ENCODE data around the gene SLIT3.
"Not testable (repeated sequence)": the region's sequence is repeated elsewhere in the genome, so short reads cannot be mapped to it uniquely, and the experiment has no call there.

The SLIT3 gene

DNA sequence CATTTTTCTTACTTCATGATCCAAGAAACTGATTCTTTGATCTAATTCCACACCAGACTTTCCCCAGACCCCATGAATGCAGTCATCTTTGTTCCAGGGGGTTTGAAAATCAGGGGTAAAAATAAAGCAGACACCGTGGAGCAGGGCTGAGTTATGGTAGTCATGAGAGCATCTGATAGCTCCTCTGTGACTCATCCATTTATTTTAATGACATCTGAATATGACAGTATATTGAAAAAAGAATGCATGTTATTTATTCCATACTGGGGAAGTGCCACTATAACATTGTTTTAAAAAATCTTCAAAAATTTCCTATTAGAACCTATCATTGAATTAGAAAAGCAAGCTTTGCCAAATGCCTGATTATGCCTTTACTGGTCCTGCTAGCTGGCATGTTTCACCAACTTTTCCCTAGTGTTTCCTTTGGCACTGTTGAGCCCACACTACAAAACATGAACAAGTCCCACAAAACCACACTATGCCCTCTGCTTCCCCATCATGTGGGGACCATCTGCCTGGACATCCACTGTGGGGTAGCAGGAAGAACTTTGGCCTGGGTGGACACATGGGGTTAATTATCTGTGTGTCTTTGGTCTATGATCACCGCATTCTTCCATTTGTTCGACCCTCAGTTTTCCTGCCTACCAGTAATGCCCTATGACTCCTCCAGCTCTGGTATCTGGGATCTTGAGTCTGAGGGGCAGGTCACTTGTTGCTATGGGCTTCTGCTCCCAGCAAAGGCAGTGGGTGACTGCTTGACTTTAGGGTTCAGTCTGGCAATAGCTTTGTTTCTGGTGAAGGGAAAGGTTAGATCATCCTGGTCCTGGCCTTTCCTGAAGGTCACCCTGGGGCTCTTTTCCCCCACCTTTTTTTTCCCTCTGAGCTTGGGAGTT lies 639.1 kb downstream of the SLIT3 start:
- DNase-seq, result no peak

DNA sequence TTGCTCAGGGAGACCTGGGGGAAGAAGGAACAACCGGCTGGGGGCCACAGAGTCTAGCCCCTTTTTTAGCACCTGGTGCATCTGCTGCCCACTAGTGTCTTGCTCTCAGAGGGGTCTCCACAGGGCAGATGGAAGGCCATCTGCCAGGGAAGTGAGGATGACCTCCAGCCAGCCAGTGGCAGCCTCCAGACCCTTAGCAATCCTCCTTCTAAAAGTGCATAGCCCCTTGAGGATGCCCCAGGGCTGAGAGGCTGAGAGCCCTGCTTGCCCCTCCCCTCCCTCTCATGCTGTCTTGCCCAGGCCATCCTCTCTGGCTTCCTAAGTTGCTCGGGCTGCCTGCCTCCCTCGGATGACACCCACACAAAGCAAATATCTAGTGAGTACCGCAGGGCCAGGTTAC lies 640.2 kb downstream of the SLIT3 start:
- DNase-seq, result no peak

DNA sequence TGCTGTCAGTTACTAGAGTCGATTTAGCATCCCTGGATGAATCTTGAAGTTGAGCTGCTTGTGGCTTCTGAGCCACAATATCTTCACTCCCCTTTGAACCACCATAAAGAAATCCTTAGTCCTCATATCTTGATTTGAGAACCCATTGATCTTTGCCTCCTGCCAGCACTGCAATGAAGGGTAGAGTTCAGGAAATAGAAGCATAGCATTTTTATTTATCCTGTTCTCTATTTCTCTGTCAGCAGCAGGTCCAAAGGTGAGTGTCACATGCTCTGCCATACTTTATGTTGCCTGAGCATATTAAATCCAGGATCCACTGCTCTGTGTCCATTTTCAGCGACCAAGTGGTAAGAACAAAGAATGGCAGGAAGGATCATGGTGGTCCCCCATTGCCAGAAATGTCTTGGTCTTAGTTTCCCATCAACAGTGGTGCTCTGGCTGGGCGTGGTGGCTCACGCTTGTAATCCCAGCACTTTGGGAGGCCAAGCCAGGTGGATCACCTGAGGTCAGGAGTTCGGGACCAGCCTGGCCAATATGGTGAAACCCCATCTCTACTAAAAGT lies 641.6 kb downstream of the SLIT3 start:
- DNase-seq, result no peak

DNA sequence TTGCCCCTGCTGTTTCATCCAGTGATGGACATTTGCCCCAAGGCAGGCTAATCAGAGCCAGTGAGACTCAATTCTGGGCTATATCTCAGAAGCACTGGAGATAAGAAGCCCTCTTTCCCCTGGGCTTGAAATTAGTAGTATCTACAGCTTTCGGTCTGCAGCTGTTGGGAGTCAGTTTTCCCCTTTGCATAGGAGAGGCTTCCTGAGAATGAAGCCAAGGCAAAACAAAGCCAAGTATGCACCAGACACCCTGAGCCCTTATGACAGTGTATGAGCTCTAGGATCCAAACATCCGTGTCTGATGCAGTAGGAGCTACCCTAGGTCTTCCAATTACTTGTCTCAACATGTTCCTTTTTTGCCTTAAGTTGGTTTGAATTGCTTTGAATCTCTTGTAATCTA lies 642.5 kb downstream of the SLIT3 start:
- no peak for DNase-seq

DNA sequence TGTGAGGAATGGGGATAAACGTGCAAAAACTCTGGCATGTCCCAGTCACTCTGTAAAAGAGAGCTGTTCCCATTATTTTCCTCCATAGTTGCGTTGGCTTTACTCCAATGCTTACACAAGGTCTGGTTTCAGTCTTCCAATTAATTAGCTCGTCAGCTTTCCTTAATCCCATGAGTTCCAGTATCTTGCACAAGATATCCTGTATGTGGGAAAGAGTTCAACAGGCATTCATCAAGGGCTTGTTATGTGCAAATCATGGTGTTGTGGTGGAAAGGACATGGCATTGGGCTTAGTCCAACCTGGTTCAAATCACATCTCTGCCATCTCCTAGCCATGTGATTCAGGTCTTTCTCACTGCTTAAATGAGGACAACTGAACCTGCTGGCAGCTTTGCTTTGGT lies 644.3 kb downstream of the SLIT3 start:
- no peak for DNase-seq

DNA sequence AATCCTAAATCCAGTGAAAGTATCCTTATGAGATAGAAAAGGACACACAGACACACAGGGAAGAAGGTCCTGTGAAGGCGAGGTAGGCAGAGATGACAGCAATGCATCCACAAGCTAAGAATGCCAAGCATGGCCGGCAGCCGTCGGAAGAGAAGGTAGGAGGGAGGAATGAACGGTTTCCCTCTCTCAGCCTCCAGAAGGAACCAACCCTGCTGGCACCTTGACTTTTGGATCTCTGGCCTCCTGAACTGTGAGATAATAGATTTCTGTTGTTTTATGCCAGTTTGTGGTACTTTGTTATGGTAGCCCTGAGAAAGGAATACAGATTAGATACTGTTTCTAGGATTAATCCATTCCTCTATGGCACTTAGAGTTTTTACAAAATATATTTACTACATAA lies 645.6 kb downstream of the SLIT3 start:
- no peak for DNase-seq

DNA sequence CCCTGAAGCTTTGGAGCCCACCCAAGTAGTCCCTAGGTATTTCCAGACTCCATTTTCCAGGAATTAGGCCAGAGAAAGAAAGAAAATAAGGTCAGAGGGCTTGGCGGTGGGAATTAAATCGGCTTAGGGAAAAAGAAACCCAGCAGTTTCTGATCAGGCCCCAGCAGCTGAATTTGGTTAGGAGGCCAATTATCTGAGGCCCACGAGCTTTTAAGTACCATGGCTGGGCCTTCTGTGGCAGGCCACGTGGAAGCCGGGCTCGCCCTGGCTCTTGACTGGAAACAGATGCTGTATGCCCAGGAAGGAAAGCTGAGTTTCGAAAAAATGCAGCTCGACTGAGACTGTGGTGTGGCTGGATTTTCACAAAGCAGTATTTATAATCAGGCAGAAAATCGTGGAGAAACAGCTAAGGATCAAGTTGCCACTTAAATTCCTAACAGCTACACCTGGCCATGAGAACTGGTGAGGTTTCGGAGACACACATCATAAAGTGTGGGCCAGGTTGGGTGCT lies 646.7 kb downstream of the SLIT3 start:
- DNase-seq, result no peak

DNA sequence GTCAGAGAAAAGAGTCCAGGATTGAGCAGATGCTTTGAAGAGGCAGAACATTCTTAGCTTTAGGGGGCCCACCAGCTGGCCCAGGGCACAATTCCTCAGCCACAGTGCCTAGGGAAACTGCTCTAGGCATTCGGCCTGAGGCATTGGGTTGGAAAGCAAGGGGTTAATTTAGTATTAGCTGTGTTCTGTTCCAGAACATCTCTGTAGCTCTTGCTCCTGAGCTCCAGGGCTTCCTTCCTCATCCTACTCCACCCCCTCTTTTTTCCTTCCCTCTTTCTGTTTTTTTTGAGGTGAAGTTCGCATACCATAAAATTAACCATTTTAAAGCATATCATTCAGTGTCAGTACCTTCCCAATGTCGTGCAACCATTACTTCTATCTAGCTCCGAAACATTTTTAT lies 647.3 kb downstream of the SLIT3 start:
- DNase-seq, result peak; percentile 11 to 21

DNA sequence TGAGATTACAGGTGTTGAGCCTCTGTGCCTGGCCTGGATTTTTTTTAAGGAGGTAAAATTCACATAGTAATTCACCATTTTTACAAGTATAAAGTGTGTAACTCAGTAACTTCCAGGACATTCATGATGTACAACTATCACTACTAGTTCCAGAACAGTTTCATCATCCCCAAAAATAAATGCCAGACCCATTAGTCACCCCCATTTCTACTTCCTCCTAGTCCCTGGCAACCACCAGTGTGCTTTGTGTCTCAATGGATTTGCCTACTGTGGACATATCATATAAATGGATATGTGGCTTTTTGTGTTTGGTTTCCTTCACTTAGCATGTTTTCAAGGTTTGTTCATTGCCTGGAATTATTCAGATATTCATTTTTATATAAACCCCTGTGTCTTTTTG lies 649.3 kb downstream of the SLIT3 start:
- DNase-seq, result peak; percentile 75 to 78

DNA sequence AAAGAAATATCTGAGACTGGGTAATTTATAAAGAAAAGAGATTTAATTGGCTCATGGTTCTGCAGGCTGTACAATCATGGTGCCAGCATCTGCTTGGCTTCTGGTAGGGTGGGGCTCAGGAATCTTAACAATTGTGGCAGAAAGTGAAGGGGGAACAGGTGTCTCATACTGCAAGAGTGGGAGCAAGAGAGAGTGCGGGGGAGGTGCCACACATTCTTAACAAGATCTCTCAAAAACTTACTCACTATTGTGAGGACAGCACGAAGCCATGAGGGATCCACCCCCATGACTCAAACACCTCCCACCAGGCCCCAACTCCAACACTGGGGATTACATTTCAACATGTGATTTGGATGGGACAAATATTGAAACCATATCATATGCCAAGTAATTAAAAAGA lies 651.6 kb downstream of the SLIT3 start:
- DNase-seq, result peak in 1 of 2 donors; percentile 11

DNA sequence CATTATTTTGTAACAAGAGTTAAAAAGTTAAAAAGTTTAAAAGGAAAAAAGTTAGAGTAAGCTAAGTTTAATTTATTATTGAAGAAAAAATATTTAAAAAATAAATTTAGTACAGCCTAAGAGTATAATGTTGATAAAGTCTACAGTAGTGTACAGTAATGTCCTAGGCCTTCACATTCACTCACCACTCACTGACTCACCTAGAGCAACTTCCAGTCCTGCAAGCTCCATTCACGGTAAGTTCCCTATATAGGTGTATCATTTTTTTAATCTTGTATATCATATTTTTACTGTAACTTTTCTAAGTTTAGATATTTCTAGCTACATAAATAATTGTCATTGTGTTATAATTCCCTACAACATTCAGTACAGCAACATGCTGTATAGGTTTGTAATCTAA lies 652.4 kb downstream of the SLIT3 start:
- DNase-seq, result no peak

DNA sequence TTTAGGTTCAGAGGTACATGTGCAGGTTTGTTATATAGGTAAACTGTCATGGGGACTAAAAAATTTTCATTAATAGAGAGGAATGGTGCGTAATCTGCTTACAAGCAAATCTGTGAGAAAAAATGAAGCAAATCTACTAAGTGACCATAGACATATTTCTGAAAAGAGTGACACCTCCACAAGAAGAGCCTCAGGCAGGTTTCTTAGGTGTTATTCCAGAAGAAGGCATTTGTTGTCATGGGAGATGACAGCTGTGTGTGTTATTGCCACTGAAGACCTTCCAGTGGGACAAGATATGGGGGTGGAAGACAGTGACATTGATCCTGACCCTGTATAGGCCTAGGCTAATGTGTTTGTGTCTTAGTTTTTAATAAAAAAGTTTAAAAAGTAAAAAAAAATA lies 652.9 kb downstream of the SLIT3 start:
- DNase-seq, result no peak

DNA sequence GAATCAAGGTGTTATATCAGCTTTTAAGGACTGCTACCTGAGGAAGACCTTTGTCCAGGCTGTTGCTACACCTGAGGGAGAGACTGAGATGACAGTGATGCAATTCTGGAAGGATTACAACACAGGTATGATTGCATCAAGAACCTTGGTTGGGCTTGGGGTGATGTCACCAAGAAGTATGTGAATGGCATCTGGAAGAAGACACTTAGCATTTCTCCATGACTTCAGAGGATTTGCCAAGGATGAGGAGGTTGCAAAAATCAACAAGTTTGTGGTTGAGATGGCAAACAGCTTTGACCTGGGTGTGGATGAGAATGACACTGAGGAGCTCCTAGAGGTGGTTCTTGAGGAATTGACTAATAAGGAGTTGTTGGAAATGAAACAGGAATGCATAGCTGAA lies 653.9 kb downstream of the SLIT3 start:
- DNase-seq, result no peak

DNA sequence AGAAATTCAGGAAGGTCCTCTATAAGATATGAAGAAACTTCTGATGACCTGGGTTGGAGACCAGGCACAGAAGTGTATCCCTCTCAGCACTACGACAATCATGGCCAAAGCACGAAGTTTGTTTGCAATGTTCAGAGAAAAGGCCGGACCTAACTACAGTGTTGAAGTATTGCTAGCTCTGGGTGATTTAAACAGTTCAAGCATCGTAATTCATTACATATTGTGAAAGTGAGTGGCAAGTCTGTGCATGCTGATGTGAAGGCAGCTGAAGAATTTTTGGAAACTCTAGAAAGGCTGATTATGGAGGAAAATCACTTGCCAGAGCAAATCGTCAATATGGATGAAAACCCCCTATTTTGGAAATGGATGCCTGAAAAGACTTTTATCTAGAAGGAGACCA lies 654.6 kb downstream of the SLIT3 start:
- no peak for DNase-seq

DNA sequence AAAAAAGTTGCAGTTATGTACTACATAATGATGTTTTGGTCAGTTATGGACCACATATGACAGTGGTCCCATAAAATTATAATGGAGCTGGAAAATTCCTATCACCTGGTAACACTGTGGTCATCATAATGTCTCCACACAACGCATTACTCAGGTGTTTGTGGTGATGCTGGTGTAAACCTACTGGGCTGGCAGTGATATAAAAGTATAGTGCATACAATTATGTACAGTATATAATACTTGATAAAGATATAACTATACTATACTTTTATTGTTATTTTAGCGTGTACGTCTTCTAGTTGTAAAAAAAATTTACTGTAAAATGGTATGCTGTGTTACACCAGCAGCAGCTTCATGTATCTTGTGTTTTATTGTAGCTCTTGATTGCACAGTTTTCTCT lies 655.7 kb downstream of the SLIT3 start:
- DNase-seq, result no peak

DNA sequence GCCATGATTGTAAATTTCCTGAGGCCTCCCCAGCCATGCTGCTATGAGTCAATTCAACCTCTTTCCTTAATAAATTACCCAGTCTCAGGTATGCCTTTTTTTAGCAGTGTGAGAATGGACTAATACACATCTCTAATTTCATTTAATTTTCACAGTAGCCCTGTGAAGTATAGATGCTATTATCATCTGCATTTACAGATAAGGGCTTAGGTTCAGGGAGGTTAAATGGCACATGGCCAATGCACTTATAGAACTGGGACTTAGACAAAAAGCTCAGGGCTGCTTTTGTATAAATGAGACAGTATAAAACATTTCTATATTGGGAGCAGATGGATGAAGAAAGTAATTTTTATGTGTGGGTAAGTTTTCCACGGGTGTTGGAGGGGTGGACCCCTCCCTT lies 658.9 kb downstream of the SLIT3 start:
- no peak for DNase-seq

DNA sequence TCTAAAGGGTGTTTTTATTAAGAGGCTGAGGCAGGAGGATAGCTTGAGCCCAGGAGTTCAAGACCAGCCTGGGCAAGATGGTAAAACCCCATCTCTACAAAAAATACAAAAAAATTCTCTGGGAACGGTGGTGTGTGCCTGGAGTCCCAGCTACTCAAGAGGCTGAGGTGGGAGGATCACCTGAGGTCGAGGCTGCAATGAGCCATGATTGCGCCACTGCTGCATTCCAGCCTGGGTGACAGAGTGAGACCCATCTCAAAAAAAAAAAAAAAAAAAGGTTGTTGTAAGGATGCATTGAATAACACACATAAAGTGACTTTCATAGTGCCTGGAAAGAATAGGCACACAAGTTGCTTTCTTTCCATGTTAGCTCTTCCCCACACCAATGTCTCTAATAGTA lies 662.1 kb downstream of the SLIT3 start:
- DNase-seq, result not testable (repeated sequence)

DNA sequence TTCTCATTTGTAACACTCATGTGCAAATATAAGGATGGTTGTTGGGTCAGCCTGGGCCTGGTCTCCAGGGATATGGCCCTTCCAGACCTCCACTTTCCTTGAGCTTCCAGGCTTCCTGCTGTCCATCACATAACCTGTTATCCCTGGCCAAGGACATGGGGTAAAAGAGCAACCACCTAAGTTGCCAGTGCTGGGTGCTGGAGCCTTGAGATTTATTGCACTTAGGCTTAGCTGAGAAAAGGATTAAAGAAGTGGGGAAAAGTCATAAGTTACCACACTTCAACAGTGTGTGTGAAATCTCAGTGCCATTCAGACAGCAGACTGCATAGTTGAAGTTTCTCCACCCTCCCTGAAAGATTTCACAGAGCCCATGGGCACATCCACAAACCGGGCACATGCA lies 663.1 kb downstream of the SLIT3 start:
- no peak for DNase-seq

DNA sequence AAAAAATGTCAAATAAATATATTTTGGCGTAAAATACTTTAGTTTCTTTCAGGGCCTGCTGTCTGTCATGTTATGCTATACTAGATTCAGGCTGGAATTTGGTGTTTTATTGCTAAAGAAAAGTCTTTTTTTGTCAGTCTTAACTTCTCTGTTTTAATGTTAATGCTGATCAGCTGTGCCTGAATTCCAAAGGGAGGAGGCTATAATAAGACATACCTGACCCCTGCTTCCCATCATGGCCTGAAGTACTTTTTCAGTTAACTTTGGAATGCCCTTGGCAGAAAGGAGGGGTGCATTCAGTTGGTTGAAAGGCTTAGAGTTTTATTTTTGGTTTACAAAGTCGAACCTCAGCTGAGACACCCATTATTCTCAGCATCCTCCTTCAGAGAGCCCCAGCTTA lies 663.7 kb downstream of the SLIT3 start:
- no peak for DNase-seq

DNA sequence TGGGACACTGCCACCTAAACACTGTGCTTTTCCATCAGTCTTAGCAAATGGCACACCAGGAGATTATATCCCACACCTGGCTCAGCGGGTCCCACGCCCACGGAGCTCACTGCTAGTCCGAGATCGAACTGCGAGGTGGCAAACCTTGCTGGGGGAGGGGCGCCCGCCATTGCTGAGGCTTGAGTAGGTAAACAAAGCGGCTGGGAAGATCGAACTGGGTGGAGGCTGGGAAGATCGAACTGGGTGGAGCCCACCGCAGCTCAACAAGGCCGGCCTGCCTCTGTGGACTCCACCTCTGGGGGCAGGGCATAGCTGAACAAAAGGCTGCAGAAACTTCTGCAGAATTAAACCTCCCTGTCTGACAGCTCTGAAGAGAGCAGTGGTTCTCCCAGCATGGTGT lies 670.0 kb downstream of the SLIT3 start:
- not testable (repeated sequence) for DNase-seq

DNA sequence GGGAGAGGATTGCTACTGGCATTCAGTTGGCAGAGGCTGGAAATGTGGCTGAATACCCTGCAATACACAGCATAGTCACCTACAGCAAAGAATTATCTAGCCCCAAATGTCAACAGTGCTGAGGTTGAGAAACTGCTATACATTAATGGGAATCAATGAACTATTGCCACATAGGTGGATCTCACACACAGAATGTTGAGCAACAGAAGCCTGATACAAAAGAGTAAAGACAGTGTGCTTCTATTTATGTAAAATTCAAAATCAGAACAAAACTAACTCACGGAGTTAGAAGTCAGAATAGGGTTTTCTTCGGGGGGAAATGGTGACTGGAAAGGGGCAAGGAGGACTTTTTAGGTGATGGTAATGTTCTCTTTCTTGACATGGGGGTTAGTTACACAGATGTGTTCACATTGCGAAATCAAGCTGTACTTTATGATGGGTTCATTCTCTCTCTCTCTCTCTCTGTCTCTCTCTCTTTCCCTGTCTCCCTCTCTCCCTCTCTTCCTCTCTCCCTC lies 676.0 kb downstream of the SLIT3 start:
- no peak for DNase-seq

DNA sequence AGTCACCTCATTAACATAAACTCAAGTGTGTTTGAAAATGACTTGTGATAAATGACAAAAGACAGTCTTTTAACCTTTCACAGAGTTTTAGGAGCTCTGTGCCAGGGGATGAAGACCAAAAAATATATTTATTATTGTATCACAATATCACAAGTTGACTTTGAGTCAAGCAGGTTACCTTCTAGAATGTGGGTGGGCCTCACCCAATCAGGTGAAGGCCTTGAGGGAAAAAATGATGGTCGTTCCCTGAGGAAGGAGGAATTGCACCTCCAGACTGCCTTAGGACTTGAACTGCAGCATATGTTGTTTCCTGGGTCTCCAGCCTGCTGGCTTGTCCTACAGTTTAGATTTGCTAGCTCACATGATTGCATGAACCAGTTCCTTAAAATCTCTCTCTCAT lies 680.1 kb downstream of the SLIT3 start:
- DNase-seq, result no peak

DNA sequence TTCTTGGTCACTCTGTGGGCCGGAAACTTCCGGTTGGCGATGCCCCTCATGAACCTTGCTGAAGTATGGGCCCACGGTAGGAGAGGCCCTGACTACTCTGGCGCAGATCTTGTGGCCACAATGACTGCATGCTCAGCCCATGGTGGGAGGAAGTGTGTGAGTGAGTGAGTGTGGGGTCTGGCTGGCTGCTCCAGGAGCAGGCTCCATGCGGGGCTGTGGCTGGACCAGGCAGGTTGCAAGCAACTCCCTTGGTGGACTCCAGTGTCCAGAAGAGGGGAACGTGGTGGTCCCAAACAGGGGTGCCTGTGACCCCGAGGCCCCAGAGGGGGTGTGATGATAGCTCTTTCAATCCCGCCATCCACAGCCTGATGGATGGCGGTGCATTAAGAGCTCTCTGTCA lies 686.3 kb downstream of the SLIT3 start:
- DNase-seq, result no peak

DNA sequence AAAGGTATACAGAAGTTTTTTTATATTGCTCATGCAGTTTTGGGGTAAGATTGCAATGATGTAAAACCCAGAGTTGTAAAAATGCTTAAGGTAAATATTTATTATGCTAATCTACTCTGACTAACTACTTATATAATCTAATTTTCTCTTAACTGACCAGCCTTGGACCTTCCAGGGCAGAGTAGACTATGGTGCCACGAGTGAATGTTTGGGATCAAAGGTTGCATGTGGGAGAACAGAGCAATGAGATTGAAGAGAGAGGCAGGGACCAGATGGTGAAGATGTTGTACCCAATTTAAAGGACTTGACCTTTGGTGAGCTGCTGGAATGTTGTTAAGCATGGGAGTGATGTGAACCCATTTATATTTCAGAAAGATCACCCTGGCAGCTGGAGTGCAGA lies 686.9 kb downstream of the SLIT3 start:
- DNase-seq, result no peak
